ELF-1 (cell line): ENCODE data around the gene SART1.
"Not testable (repeated sequence)": the region's sequence is repeated elsewhere in the genome, so short reads cannot be mapped to it uniquely, and the experiment has no call there.

Experiments used
- DNase-seq: peaks from one replicate; pipeline ENCODE4 v3.0.0-alpha.2; 2016; ENCODE audit warnings: low read depth, low spot score

The SART1 gene

DNA sequence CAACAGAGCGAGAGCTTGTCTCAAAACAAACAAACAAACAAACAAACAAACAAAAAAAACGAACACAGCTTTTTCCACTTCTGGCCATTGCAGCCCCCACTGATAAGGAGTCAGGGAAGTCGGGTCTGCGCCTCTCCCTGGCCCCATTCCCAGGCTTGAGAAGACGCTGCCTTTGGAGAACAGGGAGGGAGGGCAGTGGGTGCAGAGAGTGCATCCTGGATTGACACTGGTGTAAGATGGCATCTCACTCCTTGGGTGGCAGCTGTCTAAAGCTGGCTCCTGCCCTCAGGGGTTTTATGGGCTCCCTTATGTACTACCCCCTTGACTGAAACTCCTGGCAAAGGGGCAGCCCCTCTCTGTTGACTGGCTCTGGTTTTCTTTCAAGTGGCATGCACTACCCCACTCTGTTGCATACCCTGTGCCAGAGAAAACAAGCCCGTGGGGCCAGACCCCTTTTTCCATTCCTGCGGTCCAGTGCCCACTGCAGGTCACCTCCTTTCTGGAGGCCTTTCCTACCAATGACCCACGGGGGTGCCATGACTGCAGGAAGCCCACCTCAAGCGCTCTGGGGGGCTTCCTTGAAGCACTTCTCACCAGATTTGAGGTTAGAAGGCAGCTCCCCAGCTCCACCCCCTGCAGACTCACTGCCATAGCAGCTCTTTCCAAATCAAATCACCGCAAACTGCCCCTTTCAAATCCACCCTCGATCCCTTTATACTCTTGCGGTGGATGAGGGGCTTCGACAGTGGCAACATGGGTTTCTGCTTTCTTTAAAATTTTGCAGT is 29.6 kb upstream of the SART1 start:
- peak; percentile 42 for DNase-seq

DNA sequence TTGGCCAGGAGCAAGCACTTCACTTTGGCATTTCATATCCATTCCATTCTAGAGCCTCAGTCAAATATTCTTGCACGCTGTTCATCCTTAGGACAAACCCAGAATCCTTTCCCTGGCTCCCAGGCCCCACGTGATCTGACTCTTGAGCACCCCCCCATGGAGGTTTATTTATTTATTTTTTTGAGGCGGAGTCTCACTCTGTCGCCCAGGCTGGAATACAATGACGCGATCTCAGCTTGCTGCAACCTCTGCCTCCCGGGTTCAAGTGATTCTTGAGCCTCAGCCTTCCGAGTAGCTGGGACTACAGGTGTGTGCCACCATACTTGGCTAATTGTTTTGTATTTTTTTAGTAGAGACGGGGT is 29.0 kb upstream of the SART1 start:
- DNase-seq = peak; percentile 68

DNA sequence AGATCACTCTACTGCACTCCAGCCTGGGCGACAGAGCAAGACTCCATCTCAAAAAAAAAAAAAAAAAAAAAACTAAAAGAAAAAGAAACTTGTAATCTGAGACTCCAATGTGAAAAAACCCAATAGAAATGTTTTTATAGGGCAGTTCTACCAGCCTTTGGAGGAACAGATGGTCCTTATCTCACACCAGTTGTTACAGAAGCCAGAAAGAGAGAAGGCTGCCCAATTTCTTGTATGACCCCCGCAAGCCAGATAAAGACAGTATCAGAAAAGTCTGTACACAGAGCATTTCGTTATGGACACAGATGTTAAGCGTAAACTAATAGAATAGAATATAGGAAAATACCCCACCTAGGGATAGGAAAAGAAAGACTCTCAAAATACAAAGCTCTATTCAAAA is 27.5 kb upstream of the SART1 start:
- DNase-seq = no peak

GRCh38 chr11:65937766-65938165 is 23.8 kb upstream of the SART1 start:
- no peak for DNase-seq

DNA sequence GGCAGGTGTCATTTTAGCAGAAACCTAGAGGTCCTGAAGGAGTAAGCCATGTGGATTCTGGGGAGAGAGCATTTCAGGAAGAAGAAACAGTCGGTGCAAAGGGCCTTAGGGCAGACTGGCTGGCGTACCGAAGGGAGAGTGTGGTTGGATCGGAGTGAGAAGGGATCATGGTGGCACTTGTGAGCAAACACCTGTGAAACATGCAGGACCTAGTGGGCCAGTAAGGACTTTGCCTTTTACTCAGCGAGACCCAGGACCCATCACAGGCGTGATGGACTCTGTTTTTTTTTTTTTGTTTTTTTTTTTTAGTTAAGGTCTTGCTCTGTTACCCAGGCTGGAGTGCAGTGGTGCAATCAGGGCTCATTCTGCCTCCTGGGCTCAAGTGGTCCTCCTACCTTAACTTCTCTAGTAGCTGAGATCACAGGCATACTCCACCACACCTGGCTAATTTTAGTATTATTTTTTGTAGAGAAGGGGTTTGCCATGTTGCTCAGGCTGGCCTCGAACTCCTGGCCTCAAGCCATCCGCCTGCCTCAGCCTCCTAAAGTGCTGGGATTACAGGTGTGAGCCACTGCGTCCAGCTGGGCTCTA is 19.7 kb upstream of the SART1 start:
- DNase-seq = no peak

DNA sequence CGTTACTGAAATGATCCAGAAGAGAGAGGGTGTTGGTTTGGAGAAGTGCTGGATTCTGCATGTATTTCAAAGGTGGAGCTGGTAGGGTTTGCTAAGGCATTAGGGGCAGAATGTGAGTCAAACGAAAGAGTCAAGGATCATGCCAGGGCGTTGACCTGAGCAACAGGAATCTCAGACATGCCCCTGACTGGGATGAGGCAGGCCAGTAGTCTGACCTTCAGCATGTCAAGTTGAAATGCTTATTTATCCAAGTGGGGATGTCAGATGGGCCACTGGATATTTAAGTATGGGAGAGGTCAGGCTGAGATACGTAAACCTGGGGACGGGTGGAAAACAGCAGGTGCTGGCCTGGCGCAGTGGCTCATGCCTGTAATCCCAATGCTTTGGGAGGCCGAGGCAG is 19.0 kb upstream of the SART1 start:
- DNase-seq = no peak

- DNase-seq = no peak
These were observed 17.3 kb upstream of the SART1 start for GRCh38 chr11:65944191-65944590.

DNA sequence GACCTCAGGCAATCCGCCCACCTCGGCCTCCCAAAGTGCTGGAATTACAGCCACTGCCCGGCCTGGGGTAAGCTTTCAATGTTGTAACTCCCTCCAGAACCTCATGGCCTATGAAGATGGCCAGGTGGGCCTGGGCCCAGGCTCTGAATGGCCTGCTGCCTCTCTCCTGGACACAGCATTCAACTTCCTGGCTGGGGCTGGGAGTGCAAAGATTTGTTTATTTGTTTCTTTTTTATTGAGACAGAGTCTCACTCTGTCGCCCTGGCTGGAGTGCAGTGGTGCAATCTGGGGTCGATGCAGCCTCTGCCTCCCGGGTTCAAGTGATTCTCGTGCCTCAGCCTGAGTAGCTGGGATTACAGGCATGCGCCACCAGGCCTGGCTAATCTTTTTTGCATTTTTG is 16.8 kb upstream of the SART1 start:
- no peak for DNase-seq

- peak; percentile 88 for DNase-seq
These were observed 16.1 kb upstream of the SART1 start, which contains the start of gene TSGA10IP for GRCh38 chr11:65945430-65945911. Gene TSGA10IP, plus strand, starts transcription at chr11:65945480. Its CDS starts 196 bp downstream, at chr11:65945676.

GRCh38 chr11:65945941-65946558 is 15.5 kb upstream of the SART1 start:
- peak; percentile 24 for DNase-seq

GRCh38 chr11:65946655-65947054 is 14.9 kb upstream of the SART1 start:
- no peak for DNase-seq

- DNase-seq = no peak
These were observed 14.4 kb upstream of the SART1 start for GRCh38 chr11:65947133-65947532.

DNA sequence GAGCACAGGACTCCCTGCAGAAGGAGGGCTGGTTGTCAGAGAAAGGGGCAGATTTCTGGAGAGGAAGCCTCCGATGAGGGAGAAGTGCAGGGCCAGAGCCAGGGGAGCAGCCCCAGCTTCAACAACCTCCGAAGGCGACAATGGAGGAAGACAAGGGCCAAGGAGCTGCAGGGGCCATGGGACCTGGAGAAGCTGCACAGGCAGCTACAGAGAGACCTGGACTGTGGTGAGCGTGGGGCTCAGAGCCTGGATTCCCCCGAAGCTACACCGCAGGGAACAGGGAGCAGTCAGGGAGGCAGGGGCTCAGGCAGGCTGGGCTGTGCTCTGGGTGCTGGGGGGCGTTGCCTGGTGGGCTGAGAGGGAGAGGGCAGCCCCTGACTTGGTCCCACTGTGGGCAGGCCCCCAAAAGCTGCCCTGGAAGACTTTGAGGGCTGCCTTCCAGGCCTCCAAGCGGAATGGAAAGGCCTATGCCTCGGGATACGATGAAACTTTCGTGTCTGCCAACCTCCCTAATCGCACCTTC is 13.9 kb upstream of the SART1 start:
- no peak for DNase-seq

DNA sequence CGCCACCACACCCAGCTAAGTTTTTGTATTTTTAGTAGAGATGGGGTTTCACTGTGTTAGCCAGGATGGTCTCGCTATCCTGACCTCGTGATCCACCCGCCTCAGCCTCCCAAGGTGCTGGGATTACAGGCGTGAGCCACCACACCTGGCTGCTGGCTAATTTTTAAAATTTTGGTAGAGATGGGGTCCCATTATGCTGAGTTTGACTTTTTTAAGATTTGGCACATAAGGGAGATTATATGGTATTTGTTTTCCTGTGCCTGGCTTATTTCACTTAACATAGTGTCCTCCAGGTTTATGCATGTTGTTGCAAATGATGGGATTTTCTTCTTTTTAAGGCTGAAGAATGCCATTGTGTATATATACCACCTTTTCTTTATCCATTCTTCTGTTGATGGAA is 10.8 kb upstream of the SART1 start:
- DNase-seq = not testable (repeated sequence)

DNA sequence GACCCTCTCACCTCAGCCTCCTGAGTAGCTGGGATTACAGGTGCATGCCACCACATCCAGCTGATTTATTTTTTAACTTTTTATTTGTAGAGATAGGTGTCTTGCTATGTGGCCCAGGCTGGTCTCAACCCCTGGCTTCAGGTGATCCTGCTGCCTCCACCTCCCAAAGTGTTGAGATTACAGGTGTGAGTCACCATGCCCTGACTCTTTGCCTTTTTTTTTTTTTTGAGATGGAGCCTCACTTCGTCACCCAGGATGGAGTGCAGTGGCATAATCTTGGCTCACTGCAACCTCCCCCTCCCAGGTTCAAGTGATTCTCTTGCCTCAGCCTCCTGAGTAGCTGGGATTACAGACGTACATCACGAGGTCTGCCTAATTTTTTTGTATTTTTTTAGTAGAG is 9.9 kb upstream of the SART1 start:
- DNase-seq = not testable (repeated sequence)

- no peak for DNase-seq
These were observed 9.4 kb upstream of the SART1 start for GRCh38 chr11:65952052-65952521.

GRCh38 chr11:65953471-65953870 is 8.1 kb upstream of the SART1 start:
- peak; percentile 36 for DNase-seq

- no peak for DNase-seq
These were observed 6.8 kb upstream of the SART1 start for GRCh38 chr11:65954771-65955170.

- DNase-seq = no peak
These were observed 3.2 kb upstream of the SART1 start for GRCh38 chr11:65958291-65958690.

- no peak for DNase-seq
These were observed 2.6 kb upstream of the SART1 start for GRCh38 chr11:65958774-65959420.

DNA sequence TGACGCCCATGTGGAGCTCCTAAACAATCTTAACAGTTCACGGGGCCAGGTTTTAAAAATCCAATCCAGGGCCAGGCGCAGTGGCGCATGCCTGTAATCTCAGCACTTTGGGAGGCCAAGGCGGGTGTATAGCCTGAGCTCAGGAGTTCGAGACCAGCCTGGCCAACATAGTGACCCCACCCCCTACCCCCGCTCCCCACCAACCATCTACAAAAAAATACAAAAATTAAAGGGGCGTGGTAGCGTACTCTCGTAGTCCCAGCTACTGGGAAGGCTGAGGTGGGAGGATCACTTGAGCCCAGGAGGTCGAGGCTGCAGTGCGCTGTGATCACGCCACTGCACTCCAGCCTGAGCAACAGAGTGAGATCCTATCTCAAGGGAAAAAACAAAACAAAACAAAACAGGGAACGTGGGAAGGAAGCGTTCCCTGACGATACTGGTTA is 689 bp upstream of the SART1 start:
- DNase-seq = no peak

DNA sequence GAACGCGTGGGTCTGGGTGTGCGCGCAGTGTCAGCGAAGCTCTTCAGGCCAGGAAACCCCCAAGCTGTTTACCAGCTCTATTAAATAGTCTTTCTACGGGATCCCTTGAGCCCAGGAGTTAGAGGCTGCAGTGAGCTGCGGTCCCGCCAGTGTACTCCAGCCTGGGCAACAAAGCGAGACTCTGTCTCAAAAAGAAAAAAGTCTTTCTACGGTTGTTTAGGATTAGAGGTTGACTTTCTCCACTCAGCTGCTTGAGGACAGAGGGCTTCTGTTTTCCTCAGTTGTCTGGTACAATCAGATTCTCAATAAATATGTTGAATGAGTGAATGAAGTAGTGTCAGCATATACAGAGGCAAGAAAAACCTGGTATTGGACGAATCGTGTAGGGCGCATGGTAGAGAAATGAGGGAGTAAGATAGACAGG is 619 bp downstream of the SART1 start:
- DNase-seq = no peak
